ENCODE measurements around the gene C1R.

Gene C1R

DNA sequence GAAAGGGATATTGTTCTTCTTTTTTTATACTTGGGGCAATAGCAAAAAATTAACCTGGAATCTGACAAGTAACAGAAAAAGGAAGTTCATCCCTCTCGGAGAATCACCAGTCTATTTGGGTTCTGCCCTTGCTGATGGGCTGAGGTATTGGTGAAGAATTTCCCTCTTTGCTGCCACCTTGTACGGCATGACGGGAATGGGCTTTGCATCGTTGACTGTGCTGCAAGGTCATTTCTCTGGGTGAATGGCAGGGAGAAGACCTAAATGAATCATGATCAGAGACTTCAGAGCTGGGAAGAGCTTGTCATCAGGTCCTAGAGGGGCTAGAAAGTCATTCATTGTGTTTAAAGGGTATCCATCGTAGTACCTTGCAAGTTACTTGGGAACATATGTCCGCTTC, 19.7 kb downstream of the C1R start:
- H3K4me2 ChIP-seq (ENCODE audit: low read depth, low read length) = no peak overlapping the region
- H3K9me3 ChIP-seq (replicated peaks; ENCODE audit: insufficient read depth, low read length) = no peaks in the 10 kb centered on the region
- no peak overlapping the region for H3K9ac ChIP-seq (ENCODE audit: low read length)
- no peak overlapping the region for H3K27ac ChIP-seq (ENCODE audit: low read length)
- DNase-seq = no peak
- H3K27me3 ChIP-seq (replicated peaks; ENCODE audit: insufficient read depth, low read length) = no peaks in the 10 kb centered on the region
- TF ChIP-seq EZH2 (optimal IDR thresholded peaks at IDR 0.05; ENCODE audit: low read depth, low read length) = no peak
- TF ChIP-seq EZH2phosphoT487 (IDR thresholded peaks at IDR 0.05; ENCODE audit: low read length) = no peak
- TF ChIP-seq, protein P1, sequence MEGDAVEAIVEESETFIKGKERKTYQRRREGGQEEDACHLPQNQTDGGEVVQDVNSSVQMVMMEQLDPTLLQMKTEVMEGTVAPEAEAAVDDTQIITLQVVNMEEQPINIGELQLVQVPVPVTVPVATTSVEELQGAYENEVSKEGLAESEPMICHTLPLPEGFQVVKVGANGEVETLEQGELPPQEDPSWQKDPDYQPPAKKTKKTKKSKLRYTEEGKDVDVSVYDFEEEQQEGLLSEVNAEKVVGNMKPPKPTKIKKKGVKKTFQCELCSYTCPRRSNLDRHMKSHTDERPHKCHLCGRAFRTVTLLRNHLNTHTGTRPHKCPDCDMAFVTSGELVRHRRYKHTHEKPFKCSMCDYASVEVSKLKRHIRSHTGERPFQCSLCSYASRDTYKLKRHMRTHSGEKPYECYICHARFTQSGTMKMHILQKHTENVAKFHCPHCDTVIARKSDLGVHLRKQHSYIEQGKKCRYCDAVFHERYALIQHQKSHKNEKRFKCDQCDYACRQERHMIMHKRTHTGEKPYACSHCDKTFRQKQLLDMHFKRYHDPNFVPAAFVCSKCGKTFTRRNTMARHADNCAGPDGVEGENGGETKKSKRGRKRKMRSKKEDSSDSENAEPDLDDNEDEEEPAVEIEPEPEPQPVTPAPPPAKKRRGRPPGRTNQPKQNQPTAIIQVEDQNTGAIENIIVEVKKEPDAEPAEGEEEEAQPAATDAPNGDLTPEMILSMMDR (IDR thresholded peaks at IDR 0.05; ENCODE audit: low read length) = no peak
- H2AFZ ChIP-seq (ENCODE audit: low read length) = no peak overlapping the region
- no peaks in the 10 kb centered on the region for H4K20me1 ChIP-seq (ENCODE audit: insufficient read depth, low read length)
- no peaks in the 10 kb centered on the region for H3K9me2 ChIP-seq (replicated peaks; ENCODE audit: insufficient read depth, low read length)
- no peaks in the 10 kb centered on the region for H3F3A ChIP-seq (ENCODE audit: insufficient read depth, low read length)
- no peaks in the 10 kb centered on the region for H3K4me1 ChIP-seq (ENCODE audit: low read length)
- no peak overlapping the region for H3K4me3 ChIP-seq (ENCODE audit: low read length)
- no peaks in the 10 kb centered on the region for H3K79me2 ChIP-seq (ENCODE audit: low read length)
- H3K36me3 ChIP-seq (replicated peaks; ENCODE audit: insufficient read depth, low read length) = no peaks in the 10 kb centered on the region

DNA sequence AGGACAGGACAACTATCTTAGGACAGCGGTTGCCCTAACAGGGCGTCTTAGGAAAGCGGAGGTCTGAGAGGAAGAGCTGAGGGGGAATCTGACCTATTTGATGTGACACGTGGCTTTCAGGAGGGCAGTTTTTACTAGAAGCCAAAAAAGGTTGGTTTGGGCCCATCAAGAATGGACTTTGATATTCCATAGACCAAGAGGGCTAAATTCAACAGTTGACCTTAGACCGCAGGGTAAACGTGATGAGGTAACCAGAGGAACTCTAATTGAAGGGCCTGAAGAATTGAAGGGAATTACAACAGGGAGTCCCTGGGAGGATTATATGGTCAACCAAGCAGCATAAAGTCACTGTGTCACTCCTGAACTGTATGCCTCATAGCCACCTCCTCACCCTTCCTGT, 20.2 kb downstream of the C1R start:
- H3K9me2 ChIP-seq (replicated peaks; ENCODE audit: insufficient read depth, low read length) = no peaks in the 10 kb centered on the region
- no peak for DNase-seq
- H3K4me3 ChIP-seq (ENCODE audit: low read length) = no peak overlapping the region
- no peaks in the 10 kb centered on the region for H3K4me1 ChIP-seq (ENCODE audit: low read length)
- H2AFZ ChIP-seq (ENCODE audit: low read length) = no peak overlapping the region
- no peak overlapping the region for H3K9ac ChIP-seq (ENCODE audit: low read length)
- H3K4me2 ChIP-seq (ENCODE audit: low read depth, low read length) = no peak overlapping the region
- H3K27ac ChIP-seq (ENCODE audit: low read length) = no peak overlapping the region
- H3K79me2 ChIP-seq (ENCODE audit: low read length) = no peaks in the 10 kb centered on the region
- H3K27me3 ChIP-seq (replicated peaks; ENCODE audit: insufficient read depth, low read length) = no peaks in the 10 kb centered on the region
- H3K9me3 ChIP-seq (replicated peaks; ENCODE audit: insufficient read depth, low read length) = no peaks in the 10 kb centered on the region
- no peaks in the 10 kb centered on the region for H3F3A ChIP-seq (ENCODE audit: insufficient read depth, low read length)
- no peaks in the 10 kb centered on the region for H4K20me1 ChIP-seq (ENCODE audit: insufficient read depth, low read length)
- no peaks in the 10 kb centered on the region for H3K36me3 ChIP-seq (replicated peaks; ENCODE audit: insufficient read depth, low read length)
- TF ChIP-seq EZH2phosphoT487 (IDR thresholded peaks at IDR 0.05; ENCODE audit: low read length) = no peak
- TF ChIP-seq EZH2 (optimal IDR thresholded peaks at IDR 0.05; ENCODE audit: low read depth, low read length) = no peak
- TF ChIP-seq, protein P1 (IDR thresholded peaks at IDR 0.05; ENCODE audit: low read length) = no peak

DNA sequence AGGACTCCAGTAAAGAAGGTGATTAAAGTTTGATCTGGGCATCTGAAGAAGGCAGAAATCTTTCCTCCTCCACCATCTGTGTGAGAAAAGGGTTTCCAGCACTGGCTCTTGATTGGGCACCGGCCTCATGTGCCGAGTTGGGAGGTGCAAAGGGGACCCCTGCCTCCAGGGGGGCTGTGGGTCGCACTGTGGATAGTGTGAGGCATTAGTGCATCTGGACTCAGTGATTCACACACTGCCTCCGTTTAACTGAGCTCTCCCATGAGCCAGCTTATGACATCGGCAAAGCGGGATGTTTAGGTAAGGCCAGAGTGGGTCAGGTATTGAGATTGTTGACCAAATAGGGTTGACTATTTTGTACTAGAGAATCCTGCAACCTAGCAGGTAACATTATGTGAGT, 22.9 kb downstream of the C1R start:
- DNase-seq = no peak
- no peaks in the 10 kb centered on the region for H3K9me3 ChIP-seq (replicated peaks; ENCODE audit: insufficient read depth, low read length)

More for the DNA sequence above, 22.9 kb downstream of the C1R start:
- Histone ChIP-seq H3F3A (ENCODE audit: insufficient read depth, low read length) (no peaks in the 10 kb centered on the region), H3K27ac (ENCODE audit: low read length) (no peak overlapping the region), H2AFZ (ENCODE audit: low read length) (no peak overlapping the region), H3K9ac (ENCODE audit: low read length) (no peak overlapping the region), H3K4me1 (ENCODE audit: low read length) (no peaks in the 10 kb centered on the region), H3K9me2 (replicated peaks; ENCODE audit: insufficient read depth, low read length) (no peaks in the 10 kb centered on the region), H3K4me3 (ENCODE audit: low read length) (no peak overlapping the region), H3K27me3 (replicated peaks; ENCODE audit: insufficient read depth, low read length) (no peaks in the 10 kb centered on the region), H3K36me3 (replicated peaks; ENCODE audit: insufficient read depth, low read length) (no peaks in the 10 kb centered on the region), H3K4me2 (ENCODE audit: low read depth, low read length) (no peak overlapping the region), H3K79me2 (ENCODE audit: low read length) (no peaks in the 10 kb centered on the region), H4K20me1 (ENCODE audit: insufficient read depth, low read length) (no peaks in the 10 kb centered on the region)
- TF ChIP-seq EZH2 (optimal IDR thresholded peaks at IDR 0.05; ENCODE audit: low read depth, low read length) (no peak), EZH2phosphoT487 (IDR thresholded peaks at IDR 0.05; ENCODE audit: low read length) (no peak)
- TF ChIP-seq, protein P1 (IDR thresholded peaks at IDR 0.05; ENCODE audit: low read length) = no peak

Data from MM.1S (cell line).